UCSD-AML1 (cell line): Measurements from ENCODE around the gene C1QL4.

Experiments used
- DNase-seq: peaks from one replicate; lab custom pipeline; 2025; ENCODE audit not compliant: unreplicated experiment; lab: John Stamatoyannopoulos, UW

The C1QL4 gene

GRCh38 chr12:49305762-49306510 is 31.1 kb downstream of the C1QL4 start:
- no peak for DNase-seq

GRCh38 chr12:49304161-49304560 is 32.8 kb downstream of the C1QL4 start:
- DNase-seq, result no peak

- no peak for DNase-seq
Observed at GRCh38 chr12:49301760-49302159, 35.2 kb downstream of the C1QL4 start.

- DNase-seq, result no peak
Observed at GRCh38 chr12:49298160-49298559, 38.8 kb downstream of the C1QL4 start.

- DNase-seq, result no peak
Observed at GRCh38 chr12:49297695-49298060, 39.3 kb downstream of the C1QL4 start.

- peak; percentile 66 for DNase-seq
Observed at GRCh38 chr12:49296836-49297694, 39.9 kb downstream of the C1QL4 start.

GRCh38 chr12:49296034-49296835 is 40.8 kb downstream of the C1QL4 start:
- DNase-seq, result peak; percentile 45

- DNase-seq, result no peak
Observed at GRCh38 chr12:49295082-49295936, 41.7 kb downstream of the C1QL4 start, which contains the start of gene PRPH. Gene PRPH (plus strand): TSS chr12:49295147. CDS start chr12:49295201, 54 bp downstream.

GRCh38 chr12:49294804-49295081 is 42.2 kb downstream of the C1QL4 start:
- no peak for DNase-seq

GRCh38 chr12:49294086-49294803 is 42.7 kb downstream of the C1QL4 start:
- no peak for DNase-seq

- no peak for DNase-seq
Observed at GRCh38 chr12:49293056-49293956, 43.7 kb downstream of the C1QL4 start.

- DNase-seq, result no peak
Observed at GRCh38 chr12:49292729-49293055, 44.3 kb downstream of the C1QL4 start.

- DNase-seq, result no peak
Observed at GRCh38 chr12:49288922-49289555, 47.9 kb downstream of the C1QL4 start.

GRCh38 chr12:49288412-49288853 is 48.6 kb downstream of the C1QL4 start:
- peak; percentile 39 for DNase-seq

- DNase-seq, result no peak
Observed at GRCh38 chr12:49287876-49288275, 49.1 kb downstream of the C1QL4 start.

- no peak for DNase-seq
Observed at GRCh38 chr12:49284672-49285071, 52.3 kb downstream of the C1QL4 start.

- DNase-seq, result no peak
Observed at GRCh38 chr12:49283541-49284429, 53.2 kb downstream of the C1QL4 start.
